ENCODE data around the gene ACOX3. TPM values are rescaled to one million over a fixed set of nuclear protein-coding genes. Genes with fewer than 3 reads are reported as not detected.

ACOX3 gene
- polyA plus RNA-seq, 2 of the 4 experiments (the other 2 are of a cell fraction): 4.9 to 8.2 TPM

GRCh38 chr4:8431553-8431952 lies 9.0 kb downstream of the ACOX3 start:
- H3K9me3 ChIP-seq: no peaks in the 10 kb centered on the region
- ChIA-PET CTCF (interaction anchor here (1.1 to 1.5 kb wide), 2 partner anchors 189 to 259 kb away, joined by 3 read pairs; no protein-coding TSS in a partner anchor), POLR2A (no interaction called here)
- no peak overlapping the region for H3K4me2 ChIP-seq
- H3K4me1 ChIP-seq: no peaks in the 10 kb centered on the region
- no peak overlapping the region for H3K4me3 ChIP-seq
- no peak for TF ChIP-seq FOSL2 (IDR thresholded peaks at IDR 0.05)
- TF ChIP-seq FOSL2 (CRISPR knock-in tag; IDR thresholded peaks at IDR 0.05): no peak
- no peak for TF ChIP-seq NR3C1 (IDR thresholded peaks at IDR 0.05)
- TF ChIP-seq USF2 (IDR thresholded peaks at IDR 0.05): no peak
- TF ChIP-seq FOXS1 (CRISPR knock-in tag; IDR thresholded peaks at IDR 0.05): no peak
- no peak for TF ChIP-seq HES2 (IDR thresholded peaks at IDR 0.05)
- TF ChIP-seq ZFP36 (IDR thresholded peaks at IDR 0.05; ENCODE audit: borderline replicate concordance, partially characterized antibody): no peak
- no peak for TF ChIP-seq TFCP2L1 (CRISPR knock-in tag; IDR thresholded peaks at IDR 0.05)
- no peak for TF ChIP-seq SREBF2 (IDR thresholded peaks at IDR 0.05)
- no peak for TF ChIP-seq JUN (IDR thresholded peaks at IDR 0.05)
- no peak for TF ChIP-seq ELK1 (IDR thresholded peaks at IDR 0.05; ENCODE audit: low read depth, low read length)
- ATAC-seq (no peak), FAIRE-seq (no peak), DNase-seq (ENCODE audit: low read depth in 1 of 2, low spot score in 1 of 2) (no peak)
- 86% methylated on average over 5 of the region's 5 CpGs for WGBS (ENCODE audit: missing lambda C conversion rate)
- H3K27ac ChIP-seq: no peak overlapping the region

GRCh38 chr4:8428288-8429097 lies 12.0 kb downstream of the ACOX3 start:
- peak; percentile 61 to 77 for DNase-seq (ENCODE audit: low read depth in 1 of 2, low spot score in 1 of 2)
- TF ChIP-seq JUN (IDR thresholded peaks at IDR 0.05): peak in 1 of 2 experiments; percentile 54; a peak in 3 of 5 replicates
- 0 out of 2 replicates have a peak, but pooled peaks have one; percentile 49 for TF ChIP-seq PHF8 (IDR thresholded peaks at IDR 0.05; ENCODE audit: borderline replicate concordance, low read depth)
- TF ChIP-seq NPAS2 (CRISPR knock-in tag; IDR thresholded peaks at IDR 0.05; ENCODE audit: borderline replicate concordance): no peak
- peak; percentile 51 for TF ChIP-seq POLR2A (IDR thresholded peaks at IDR 0.05; ENCODE audit: low read length)
- TF ChIP-seq CEBPB (IDR thresholded peaks at IDR 0.05): no peak
- TF ChIP-seq PBX3 (IDR thresholded peaks at IDR 0.05): no peak
- TF ChIP-seq CTCF (IDR thresholded peaks at IDR 0.05): peak; percentile 18; the same call in 1 of the 3 replicates
- TF ChIP-seq CBX2 (IDR thresholded peaks at IDR 0.05; ENCODE audit: borderline replicate concordance, low read depth): no peak
- 0 out of 2 replicates have a peak, but pooled peaks have one; percentile 14 for TF ChIP-seq RFX5 (IDR thresholded peaks at IDR 0.05)
- TF ChIP-seq BCL3 (IDR thresholded peaks at IDR 0.05): 0 out of 3 replicates have a peak, but pooled peaks have one; percentile 31
- peak; percentile 41; the same call in 1 of the 2 replicates for TF ChIP-seq MAX (IDR thresholded peaks at IDR 0.05)
- TF ChIP-seq ATOH8 (CRISPR knock-in tag; IDR thresholded peaks at IDR 0.05; ENCODE audit: low read depth): no peak
- no peak for TF ChIP-seq FOXS1 (CRISPR knock-in tag; IDR thresholded peaks at IDR 0.05)
- peak; percentile 95 to 98 for ATAC-seq
- POLR2A ChIA-PET: interaction anchor here (1.3 to 2.5 kb wide), 2 partner anchors 8 to 12 kb away, joined by 4 to 8 read pairs; partner anchors contain the start of genes ACOX3 and TRMT44
- Histone ChIP-seq H3K4me2 (peak overlapping the region; percentile 99), H3K9me3 (no peaks in the 10 kb centered on the region), H3K4me3 (peak overlapping the region; percentile 83), H3K4me1 (no peaks in the 10 kb centered on the region), H3K27ac (peak overlapping the region; percentile 78 to 99)
- CTCF ChIA-PET: interaction anchor here (0.6 to 2.1 kb wide), 18 partner anchors 10 to 489 kb away, joined by 3 to 8 read pairs (median 4); no protein-coding TSS in a partner anchor
- 14% methylated on average over 11 of the region's 56 CpGs for WGBS (ENCODE audit: missing lambda C conversion rate)
- no peak for FAIRE-seq
